GM21360 (cell line): ENCODE measurements around the gene BTN2A1.
"Not testable (repeated sequence)": the region's sequence is repeated elsewhere in the genome, so short reads cannot be mapped to it uniquely, and the experiment has no call there.

Experiments
- ATAC-seq: cut with Tn5 transposase; IDR thresholded peaks from one replicate; pipeline ENCODE4 v1.9.1; 2021; ENCODE audit warnings: mild to moderate bottlenecking, moderate library complexity; ENCODE audit not compliant: unreplicated experiment

The BTN2A1 gene

GRCh38 chr6:26431258-26432172 lies 26.2 kb upstream of the BTN2A1 start:
- ATAC-seq: no peak

- no peak for ATAC-seq
Observed at GRCh38 chr6:26432627-26433201, 25.0 kb upstream of the BTN2A1 start.

- ATAC-seq: not testable (repeated sequence)
Observed at GRCh38 chr6:26433680-26434079, 24.1 kb upstream of the BTN2A1 start.

- no peak for ATAC-seq
Observed at GRCh38 chr6:26436018-26436417, 21.7 kb upstream of the BTN2A1 start.

GRCh38 chr6:26437550-26437949 lies 20.2 kb upstream of the BTN2A1 start:
- ATAC-seq: no peak

GRCh38 chr6:26438000-26438399 lies 19.8 kb upstream of the BTN2A1 start:
- no peak for ATAC-seq

GRCh38 chr6:26439151-26440125 lies 18.3 kb upstream of the BTN2A1 start:
- ATAC-seq: no peak

GRCh38 chr6:26440977-26441358 lies 16.8 kb upstream of the BTN2A1 start:
- no peak for ATAC-seq

- ATAC-seq: no peak
Observed at GRCh38 chr6:26441977-26442376, 15.8 kb upstream of the BTN2A1 start.

GRCh38 chr6:26445934-26446667 lies 11.7 kb upstream of the BTN2A1 start:
- ATAC-seq: no peak

GRCh38 chr6:26447257-26447656 lies 10.5 kb upstream of the BTN2A1 start:
- no peak for ATAC-seq

- no peak for ATAC-seq
Observed at GRCh38 chr6:26450240-26450639, 7.5 kb upstream of the BTN2A1 start.

- ATAC-seq: no peak
Observed at GRCh38 chr6:26452631-26453235, 5.0 kb upstream of the BTN2A1 start.

GRCh38 chr6:26454631-26455030 lies 3.1 kb upstream of the BTN2A1 start:
- ATAC-seq: no peak

- no peak for ATAC-seq
Observed at GRCh38 chr6:26455357-26455970, 2.3 kb upstream of the BTN2A1 start.

GRCh38 chr6:26457264-26457805 lies 420 bp upstream of the BTN2A1 start:
- peak; percentile 10 for ATAC-seq

GRCh38 chr6:26459023-26459810 lies 1.5 kb downstream of the BTN2A1 start:
- ATAC-seq: no peak

- ATAC-seq: not testable (repeated sequence)
Observed at GRCh38 chr6:26461353-26461752, 3.6 kb downstream of the BTN2A1 start.

GRCh38 chr6:26464014-26464413 lies 6.3 kb downstream of the BTN2A1 start:
- ATAC-seq: no peak
